GM23248 (cell line): ENCODE data around the gene PTGR2.
"Not testable (repeated sequence)": the region's sequence is repeated elsewhere in the genome, so short reads cannot be mapped to it uniquely, and the experiment has no call there.

Experiments used
- EZH2 ChIP-seq: fragments of 200-600 bp; sonication (generic); IDR thresholded peaks from 2 replicates; pipeline ENCODE4 v1.6.1; 2018; ENCODE audit warnings: antibody characterized with exemption, mild to moderate bottlenecking; ENCODE audit not compliant: insufficient read depth, poor library complexity, severe bottlenecking
- EZH2phosphoT487 ChIP-seq: fragments of 200-600 bp; sonication (generic); IDR thresholded peaks from 2 replicates; pipeline ENCODE4 v1.6.1; 2018; ENCODE audit warnings: antibody characterized with exemption, moderate library complexity, mild to moderate bottlenecking, low read depth; ENCODE audit not compliant: insufficient read depth

DNA sequence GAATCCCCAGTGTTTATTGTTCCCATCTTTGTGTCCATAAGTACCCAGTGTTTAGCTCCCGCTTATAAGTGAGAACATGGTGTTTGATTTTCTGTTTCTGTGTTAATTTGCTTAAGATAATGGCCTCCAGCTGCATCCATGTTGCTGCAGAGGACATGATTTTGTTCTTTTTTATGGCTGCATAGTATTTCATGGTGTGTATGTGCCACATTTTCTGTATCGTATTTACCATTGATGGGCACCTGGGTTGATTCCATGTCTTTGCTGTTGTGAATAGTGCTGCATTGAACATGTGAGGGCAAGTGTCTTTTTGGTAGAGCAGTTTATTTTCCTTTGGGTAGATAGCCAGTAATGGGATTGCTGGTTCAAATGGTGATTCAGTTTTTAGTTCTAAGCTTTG lies 67.8 kb downstream of the PTGR2 start:
- not testable (repeated sequence) for TF ChIP-seq EZH2, EZH2phosphoT487
